Neural cell (in vitro differentiated cells): ENCODE measurements around the gene OTOA. TPM values are rescaled to one million over a fixed set of nuclear protein-coding genes. Genes with fewer than 3 reads are reported as not detected.

Source experiments
- H2AFZ ChIP-seq: fragments of 200-600, 300-800 bp; sonication (generic), shearing (Covaris generic); 2 replicates; pipeline ENCODE4 v1.6.0; 2014; ENCODE audit warnings: low read depth, mild to moderate bottlenecking, antibody characterized with exemption, low read length, moderate library complexity
- H3F3A ChIP-seq: fragments of 200-600 bp; shearing (Covaris generic); 2 replicates; pipeline ENCODE4 v1.6.1; 2016; ENCODE audit warnings: mild to moderate bottlenecking, moderate library complexity, mixed read lengths, antibody characterized with exemption, low read length; ENCODE audit not compliant: insufficient read depth, poor library complexity, severe bottlenecking
- H3K27ac ChIP-seq: fragments of 200-600, 300-800 bp; sonication (generic), shearing (Covaris generic); 2 replicates; pipeline ENCODE4 v1.5.1; 2014; ENCODE audit warnings: mild to moderate bottlenecking, low read length, moderate library complexity
- H3K27me3 ChIP-seq: fragments of 300-800, 200-600 bp; sonication (generic), shearing (Covaris generic); 2 replicates; pipeline ENCODE4 v1.6.0; 2014; ENCODE audit warnings: mild to moderate bottlenecking, low read depth, low read length, moderate library complexity; ENCODE audit not compliant: insufficient read depth
- H3K36me3 ChIP-seq: fragments of 300-800, 200-600 bp; sonication (generic), shearing (Covaris generic); 2 replicates; pipeline ENCODE4 v1.5.1; 2014; ENCODE audit warnings: mild to moderate bottlenecking, antibody characterized with exemption, low read length, moderate library complexity; ENCODE audit not compliant: insufficient read depth
- H3K4me2 ChIP-seq: fragments of 300-800, 200-600 bp; sonication (generic), shearing (Covaris generic); 2 replicates; pipeline ENCODE4 v1.6.0; 2014; ENCODE audit warnings: mild to moderate bottlenecking, low read length
- H3K4me3 ChIP-seq: fragments of 300-800, 200-600 bp; sonication (generic), shearing (Covaris generic); 2 replicates; pipeline ENCODE4 v1.5.1; 2014; ENCODE audit warnings: mild to moderate bottlenecking, low read length, moderate library complexity
- H3K79me2 ChIP-seq: fragments of 200-600 bp; shearing (Covaris generic); replicated peaks from 2 replicates; pipeline ENCODE4 v1.6.0; 2014; ENCODE audit warnings: mild to moderate bottlenecking, low read length, moderate library complexity; ENCODE audit not compliant: insufficient read depth
- H3K9ac ChIP-seq: fragments of 300-800, 200-600 bp; sonication (generic), shearing (Covaris generic); 2 replicates; pipeline ENCODE4 v1.6.1; 2016; ENCODE audit warnings: mild to moderate bottlenecking, low read length, mixed read lengths
- H3K9me2 ChIP-seq: fragments of 200-600 bp; shearing (Covaris generic); 2 replicates; pipeline ENCODE4 v1.6.1; 2016; ENCODE audit warnings: mild to moderate bottlenecking, low read length, mixed read lengths; ENCODE audit not compliant: insufficient read depth
- H3K9me3 ChIP-seq: fragments of 200-600, 300-800 bp; sonication (generic), shearing (Covaris generic); 2 replicates; pipeline ENCODE4 v1.6.1; 2016; ENCODE audit warnings: mild to moderate bottlenecking, mixed run types, low read length, moderate library complexity, mixed read lengths
- H4K20me1 ChIP-seq: fragments of 200-600 bp; shearing (Covaris generic); 2 replicates; pipeline ENCODE4 v1.6.1; 2016; ENCODE audit warnings: mild to moderate bottlenecking, mixed run types; ENCODE audit not compliant: insufficient read depth
- CTCF ChIP-seq: fragments of 450-650 bp; IDR thresholded peaks from 2 replicates; pipeline ENCODE4 v1.5.1; 2014; ENCODE audit warnings: antibody characterized with exemption, mild to moderate bottlenecking, moderate library complexity; ENCODE audit not compliant: poor library complexity, severe bottlenecking
- EP300 ChIP-seq: fragments of 450-650 bp; conservative IDR thresholded peaks from 2 replicates; pipeline ENCODE4 v1.6.1; 2014; ENCODE audit warnings: antibody characterized with exemption, mild to moderate bottlenecking, moderate library complexity; ENCODE audit not compliant: poor library complexity, severe bottlenecking
- EZH2 ChIP-seq: fragments of 200-600, 300-800 bp; shearing (Covaris generic), sonication (generic); IDR thresholded peaks from 2 replicates; pipeline ENCODE4 v1.6.1; 2014; ENCODE audit warnings: antibody characterized with exemption, low read length, borderline replicate concordance, mild to moderate bottlenecking; ENCODE audit not compliant: insufficient read depth, poor library complexity, severe bottlenecking
- MXI1 ChIP-seq: fragments of 450-650 bp; conservative IDR thresholded peaks from 2 replicates; pipeline ENCODE4 v1.6.1; 2014; ENCODE audit warnings: antibody characterized with exemption, mild to moderate bottlenecking; ENCODE audit not compliant: poor library complexity, severe bottlenecking
- POLR2AphosphoS5 ChIP-seq: IDR thresholded peaks from 2 replicates; pipeline ENCODE4 v1.6.1; 2012
- RAD21 ChIP-seq: fragments of 450-650 bp; conservative IDR thresholded peaks from 2 replicates; pipeline ENCODE4 v1.6.1; 2014; ENCODE audit warnings: antibody characterized with exemption, mild to moderate bottlenecking, moderate library complexity
- REST ChIP-seq: IDR thresholded peaks from 2 replicates; pipeline ENCODE4 v1.6.1; 2012; ENCODE audit warnings: borderline replicate concordance
- SMC3 ChIP-seq: fragments of 450-650 bp; conservative IDR thresholded peaks from 2 replicates; pipeline ENCODE4 v1.6.1; 2014; ENCODE audit warnings: antibody characterized with exemption, mild to moderate bottlenecking, moderate library complexity; ENCODE audit not compliant: poor library complexity
- TAF1 ChIP-seq: IDR thresholded peaks from 2 replicates; pipeline ENCODE4 v1.6.1; 2012; ENCODE audit warnings: low read depth
- polyA plus RNA-seq: library from polyadenylated mRNA; depleted of rRNA; stranded (reverse); fragments of >200 nt; gene quantifications from 2 replicates; pipeline ENCODE4 v1.2.3, GENCODE V29; 2014

OTOA gene
- polyA plus RNA-seq, 1 donor from 2014 or later: 0.12 TPM

GRCh38 chr16:21646091-21646490 lies 17.7 kb upstream of the OTOA start:
- Histone ChIP-seq H3K79me2 (no peaks in the 10 kb centered on the region), H3K4me2 (no peak overlapping the region), H3F3A (no peaks in the 10 kb centered on the region)

More at GRCh38 chr16:21646091-21646490, 17.7 kb upstream of the OTOA start:
- no peaks in the 10 kb centered on the region for H3K36me3 ChIP-seq
- no peak overlapping the region for H2AFZ ChIP-seq
- no peak overlapping the region for H3K27ac ChIP-seq
- no peaks in the 10 kb centered on the region for H3K9me3 ChIP-seq
- H3K27me3 ChIP-seq: no peaks in the 10 kb centered on the region
- no peaks in the 10 kb centered on the region for H4K20me1 ChIP-seq
- no peak for TF ChIP-seq POLR2AphosphoS5
- TF ChIP-seq EP300: no peak
- TF ChIP-seq TAF1: no peak
- TF ChIP-seq MXI1: no peak
- no peak for TF ChIP-seq SMC3
- TF ChIP-seq CTCF: no peak
- no peak for TF ChIP-seq EZH2
- no peak for TF ChIP-seq REST
- no peak for TF ChIP-seq RAD21
- H3K9me2 ChIP-seq: no peaks in the 10 kb centered on the region
- H3K9ac ChIP-seq: no peak overlapping the region
- no peak overlapping the region for H3K4me3 ChIP-seq
